Head of caudate nucleus (tissue), 42 donors: Measurements from ENCODE around the gene ZFX.
A peak's percentile ranks its signal among the peaks of the same experiment; 100 is the strongest.

Experiments used
- DNase-seq, 42 donors: peaks; one replicate each; pipeline versions ENCODE4 v3.0.0 to v3.0.0-alpha.2; 2020 to 2021; ENCODE audit warnings: mixed read lengths in 7 of 42
- intact Hi-C: fragments of 100-400 bp; cut with DNase I; formaldehyde crosslinking; loops from one replicate; pipeline ENCODE4 v1.15.0; 2022

The ZFX gene

DNA sequence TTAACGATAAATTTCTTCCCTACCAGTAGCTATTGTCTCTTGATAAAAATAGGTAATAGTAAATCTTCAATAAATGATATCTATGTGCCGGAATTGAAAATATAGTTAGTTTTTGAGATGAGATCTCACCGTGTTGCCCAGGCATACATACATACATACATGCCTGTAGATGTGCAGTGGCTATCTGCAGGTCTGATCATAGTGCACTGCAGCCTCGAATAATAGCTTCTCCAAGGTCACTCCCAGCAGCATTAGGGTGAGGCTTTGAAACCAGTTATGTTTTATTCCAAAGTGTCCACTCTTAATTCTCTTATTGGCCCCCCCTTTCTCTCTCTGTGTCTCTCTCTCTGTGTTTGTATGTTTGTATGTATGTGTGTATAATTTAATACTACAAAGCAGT, 37.5 kb downstream of the ZFX start:
- intact Hi-C loops: no loop called here
- no peak for DNase-seq

- intact Hi-C loops: no loop called here
- no peak for DNase-seq
These were observed 40.0 kb downstream of the ZFX start for GRCh38 chrX:24189490-24189889.

DNA sequence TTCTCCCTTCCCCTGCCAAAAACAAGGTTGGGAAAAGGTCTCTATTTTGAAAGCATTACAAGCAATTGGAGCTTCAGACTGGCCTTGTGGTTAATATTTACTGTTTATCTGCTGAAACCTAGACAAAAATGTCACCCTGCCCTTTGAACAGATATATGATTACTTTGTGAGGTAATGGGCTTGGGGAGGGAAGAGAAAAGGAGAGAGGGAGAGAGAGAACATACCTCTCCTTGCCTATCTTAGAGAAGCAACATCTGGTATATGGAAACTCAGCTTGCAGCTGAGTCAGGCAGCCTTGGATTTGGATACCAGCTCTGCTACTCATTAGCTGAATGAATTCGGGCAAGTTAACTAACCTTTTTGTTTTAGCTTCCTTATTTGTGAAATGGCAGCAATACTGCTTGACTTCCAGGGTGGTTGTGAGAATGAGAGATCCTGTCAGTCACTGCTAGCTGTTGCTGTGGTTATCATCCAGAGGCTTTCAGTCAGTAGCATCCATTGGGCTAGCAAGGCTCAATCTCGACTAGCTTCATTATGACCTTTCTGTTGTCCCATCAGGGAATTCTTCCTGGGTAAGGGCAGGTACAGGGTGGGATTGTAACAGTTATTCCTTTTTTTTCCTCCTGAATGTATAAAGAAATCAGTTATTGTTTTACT, 41.1 kb downstream of the ZFX start:
- intact Hi-C loops: no loop called here
- no peak for DNase-seq

- DNase-seq: no peak
- intact Hi-C loops: no loop called here
These were observed 47.0 kb downstream of the ZFX start for GRCh38 chrX:24196509-24196908.

- intact Hi-C loops: no loop called here
- no peak for DNase-seq
These were observed 48.6 kb downstream of the ZFX start for GRCh38 chrX:24198101-24198500.

DNA sequence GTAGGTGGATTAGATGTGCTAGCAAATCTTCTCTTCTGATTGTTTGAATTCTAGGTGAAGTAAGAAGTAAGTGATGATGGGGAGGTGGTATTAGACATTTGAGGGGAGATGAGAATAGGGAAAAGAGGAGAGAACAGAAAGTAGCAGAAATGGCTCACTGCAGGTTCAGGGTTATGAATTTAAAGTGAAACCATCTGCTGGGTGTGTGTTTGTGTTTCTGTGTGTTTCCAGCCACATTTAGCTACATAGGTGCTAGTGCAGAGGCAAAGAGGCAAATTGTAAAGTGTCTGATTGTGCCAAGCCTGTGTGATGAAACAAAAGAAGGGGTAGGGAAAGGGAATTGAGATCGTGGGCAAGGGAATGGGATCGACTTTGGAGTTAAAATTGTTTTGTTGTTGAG, 50.6 kb downstream of the ZFX start:
- intact Hi-C loops: no loop called here

GRCh38 chrX:24201216-24201615, 51.7 kb downstream of the ZFX start:
- intact Hi-C loops: no loop called here
- DNase-seq: no peak

More for the DNA sequence above, 50.6 kb downstream of the ZFX start:
- DNase-seq: no peak

DNA sequence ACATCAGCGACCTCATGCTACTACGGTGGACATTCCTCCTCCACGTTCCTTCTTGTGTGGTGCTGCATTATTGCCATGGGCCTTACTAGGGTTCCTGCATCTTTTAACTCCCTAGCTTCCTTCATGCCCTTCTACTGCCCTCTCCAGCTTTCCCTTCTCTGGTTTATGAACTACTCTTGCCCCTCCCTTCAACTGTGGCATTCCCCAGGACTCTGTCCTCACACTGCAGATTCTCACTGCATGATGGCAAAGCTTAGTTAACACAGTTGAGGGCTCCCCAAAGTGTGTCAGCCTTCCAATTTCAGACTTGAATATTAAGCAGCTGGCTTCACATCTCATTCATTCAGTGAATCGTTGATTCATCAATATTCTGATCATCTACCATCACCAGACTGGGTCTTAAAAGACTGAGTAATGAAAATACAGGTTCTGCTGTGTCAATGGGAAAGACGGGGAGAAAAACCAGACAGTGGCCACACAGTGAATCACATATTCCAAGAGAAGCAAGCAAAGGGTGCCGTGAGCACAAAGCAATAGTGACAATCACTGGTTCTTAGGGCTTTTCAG, 53.0 kb downstream of the ZFX start:
- peak in 1 of 42 donors; percentile 35 for DNase-seq
- intact Hi-C loops: no loop called here

DNA sequence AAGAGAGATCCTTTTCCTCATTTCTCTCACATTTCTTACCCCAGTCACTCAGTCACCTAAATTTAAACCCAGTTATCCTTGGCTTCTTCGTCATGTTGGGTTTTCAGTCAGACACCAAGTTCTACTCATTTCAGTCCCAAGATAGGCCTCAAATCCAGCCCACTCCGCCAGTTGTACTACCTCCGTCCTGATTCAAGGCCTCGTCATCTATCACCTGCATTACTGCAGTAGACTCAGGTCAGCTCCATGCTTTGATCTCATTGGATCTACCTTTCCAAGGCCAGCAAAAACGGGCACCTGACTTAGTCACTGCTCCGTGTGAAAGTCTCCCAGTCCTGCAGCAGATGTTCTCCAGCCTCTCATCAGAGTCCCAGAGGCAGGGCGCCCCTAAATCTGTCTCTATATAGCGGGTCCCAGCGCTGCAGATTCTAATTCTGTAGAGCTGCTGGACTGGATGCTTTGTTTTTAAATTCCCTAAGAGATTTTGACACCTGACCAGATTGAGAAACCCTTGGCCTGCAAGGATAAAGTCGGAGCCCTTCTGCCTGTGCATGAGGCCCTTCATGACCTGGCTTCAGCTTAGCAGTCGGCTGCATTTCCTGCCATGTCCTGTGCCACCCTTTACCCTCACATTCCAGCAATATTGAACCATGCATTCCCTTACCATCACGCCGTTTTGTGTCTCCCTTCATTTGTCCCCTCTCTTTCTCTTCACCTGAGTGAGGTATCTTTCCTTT, 53.7 kb downstream of the ZFX start:
- intact Hi-C loops: no loop called here
- DNase-seq: no peak

GRCh38 chrX:24204331-24204730, 54.8 kb downstream of the ZFX start:
- intact Hi-C loops: no loop called here
- DNase-seq: no peak

- intact Hi-C loops: no loop called here
- no peak for DNase-seq
These were observed 55.4 kb downstream of the ZFX start for GRCh38 chrX:24204958-24205357.

GRCh38 chrX:24207826-24208225, 58.3 kb downstream of the ZFX start:
- intact Hi-C loops: no loop called here
- no peak for DNase-seq

- no peak for DNase-seq
- intact Hi-C loops: no loop called here
These were observed 59.1 kb downstream of the ZFX start for GRCh38 chrX:24208496-24209240.

DNA sequence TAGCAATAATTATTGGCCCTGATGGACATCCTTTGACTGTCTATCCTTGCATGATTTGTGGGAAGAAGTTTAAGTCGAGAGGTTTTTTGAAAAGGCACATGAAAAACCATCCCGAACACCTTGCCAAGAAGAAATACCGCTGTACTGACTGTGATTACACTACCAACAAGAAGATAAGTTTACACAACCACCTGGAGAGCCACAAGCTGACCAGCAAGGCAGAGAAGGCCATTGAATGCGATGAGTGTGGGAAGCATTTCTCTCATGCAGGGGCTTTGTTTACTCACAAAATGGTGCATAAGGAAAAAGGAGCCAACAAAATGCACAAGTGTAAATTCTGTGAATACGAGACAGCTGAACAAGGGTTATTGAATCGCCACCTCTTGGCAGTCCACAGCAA, 60.7 kb downstream of the ZFX start:
- intact Hi-C loops: no loop called here
- DNase-seq: no peak

DNA sequence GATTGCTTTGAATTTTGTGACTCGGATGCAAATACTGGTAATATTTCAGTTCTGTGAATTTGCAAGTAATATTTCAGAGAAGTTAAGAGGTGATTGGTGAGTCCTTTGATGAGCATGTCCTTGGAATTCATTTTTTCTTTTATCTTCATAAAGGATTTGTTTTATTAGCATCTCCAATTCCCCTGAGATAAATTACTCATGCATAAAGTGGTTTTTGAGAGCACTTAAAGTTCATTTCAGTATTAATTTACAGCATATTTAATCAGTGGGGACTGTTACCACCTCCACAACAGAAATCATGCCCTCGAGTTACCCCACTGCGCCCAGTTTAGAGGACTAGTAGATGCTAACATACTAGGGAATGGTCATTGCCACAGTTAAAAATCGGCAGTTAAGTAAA, 65.0 kb downstream of the ZFX start:
- intact Hi-C loops: no loop called here
- DNase-seq: no peak

DNA sequence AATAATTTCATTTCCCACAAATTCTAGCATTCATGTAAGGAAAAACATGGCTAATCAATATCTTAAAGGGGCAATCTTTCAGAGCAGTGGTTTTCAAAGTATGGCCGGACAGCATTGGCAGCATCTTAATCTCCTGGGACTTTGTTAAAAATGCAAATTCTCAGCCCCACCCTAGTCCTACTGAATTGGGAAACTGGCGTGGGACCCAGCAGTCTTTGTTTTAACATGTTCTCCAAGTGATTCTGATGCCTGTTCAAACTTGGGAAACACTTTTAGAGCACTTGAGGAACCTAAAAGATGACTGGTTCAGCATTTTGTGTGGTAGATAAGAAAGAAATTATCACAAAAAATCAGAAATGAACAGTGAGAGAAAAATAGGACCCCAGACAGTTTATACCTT, 65.7 kb downstream of the ZFX start:
- intact Hi-C loops: no loop called here
- no peak for DNase-seq

- intact Hi-C loops: no loop called here
- DNase-seq: no peak
These were observed 66.5 kb downstream of the ZFX start for GRCh38 chrX:24216037-24216436.

- no peak for DNase-seq
- intact Hi-C loops: no loop called here
These were observed 67.3 kb downstream of the ZFX start for GRCh38 chrX:24216827-24217226.

DNA sequence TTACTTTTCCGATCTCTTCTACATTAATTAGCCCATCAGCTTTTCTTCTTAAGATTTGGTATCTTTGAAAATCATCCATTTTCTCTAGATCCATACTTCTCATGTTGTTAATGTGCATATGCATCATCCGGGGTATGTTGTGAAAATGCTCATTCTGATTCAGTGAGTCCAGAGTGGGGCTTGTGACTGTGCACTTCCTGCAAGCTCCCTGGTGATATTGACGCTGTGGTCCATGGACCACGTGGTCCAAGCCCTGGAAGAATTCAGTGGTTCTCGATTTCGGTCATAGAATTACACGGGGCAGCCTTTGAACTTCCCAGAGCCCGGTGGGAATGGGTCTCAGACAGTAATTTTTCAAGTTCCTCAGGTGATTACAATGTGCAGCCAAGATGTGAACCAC, 69.8 kb downstream of the ZFX start:
- no peak for DNase-seq
- intact Hi-C loops: no loop called here

- no peak for DNase-seq
- intact Hi-C loops: no loop called here
These were observed 72.3 kb downstream of the ZFX start for GRCh38 chrX:24221872-24222271.
